ENCODE measurements around the gene BMPER. TPM values are rescaled to one million over a fixed set of nuclear protein-coding genes. Genes with fewer than 3 reads are reported as not detected.

BMPER gene
- total RNA-seq, 1 donor from 2014 or later: 0.56 TPM

GRCh38 chr7:34080513-34080912 is 175.2 kb downstream of the BMPER start:
- TF ChIP-seq, protein P1, sequence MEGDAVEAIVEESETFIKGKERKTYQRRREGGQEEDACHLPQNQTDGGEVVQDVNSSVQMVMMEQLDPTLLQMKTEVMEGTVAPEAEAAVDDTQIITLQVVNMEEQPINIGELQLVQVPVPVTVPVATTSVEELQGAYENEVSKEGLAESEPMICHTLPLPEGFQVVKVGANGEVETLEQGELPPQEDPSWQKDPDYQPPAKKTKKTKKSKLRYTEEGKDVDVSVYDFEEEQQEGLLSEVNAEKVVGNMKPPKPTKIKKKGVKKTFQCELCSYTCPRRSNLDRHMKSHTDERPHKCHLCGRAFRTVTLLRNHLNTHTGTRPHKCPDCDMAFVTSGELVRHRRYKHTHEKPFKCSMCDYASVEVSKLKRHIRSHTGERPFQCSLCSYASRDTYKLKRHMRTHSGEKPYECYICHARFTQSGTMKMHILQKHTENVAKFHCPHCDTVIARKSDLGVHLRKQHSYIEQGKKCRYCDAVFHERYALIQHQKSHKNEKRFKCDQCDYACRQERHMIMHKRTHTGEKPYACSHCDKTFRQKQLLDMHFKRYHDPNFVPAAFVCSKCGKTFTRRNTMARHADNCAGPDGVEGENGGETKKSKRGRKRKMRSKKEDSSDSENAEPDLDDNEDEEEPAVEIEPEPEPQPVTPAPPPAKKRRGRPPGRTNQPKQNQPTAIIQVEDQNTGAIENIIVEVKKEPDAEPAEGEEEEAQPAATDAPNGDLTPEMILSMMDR (IDR thresholded peaks at IDR 0.05): no peak
- no peaks in the 10 kb centered on the region for H3K9me3 Mint-ChIP-seq (ENCODE audit: unreplicated experiment)
- DNase-seq (ENCODE audit: extremely low spot score, unreplicated experiment): no peak
- no peak overlapping the region for H3K27ac Mint-ChIP-seq (ENCODE audit: unreplicated experiment)
- H3K36me3 Mint-ChIP-seq (ENCODE audit: unreplicated experiment): no peaks in the 10 kb centered on the region
- H3K4me3 Mint-ChIP-seq (ENCODE audit: unreplicated experiment): no peak overlapping the region
- peaks cover 4% of the 10 kb centered on the region for H3K4me1 Mint-ChIP-seq (ENCODE audit: unreplicated experiment)
- no peaks in the 10 kb centered on the region for H3K27me3 Mint-ChIP-seq (ENCODE audit: unreplicated experiment)

- no peak overlapping the region for H3K27ac Mint-ChIP-seq (ENCODE audit: unreplicated experiment)
- H3K4me3 Mint-ChIP-seq (ENCODE audit: unreplicated experiment): no peak overlapping the region
- no peaks in the 10 kb centered on the region for H3K36me3 Mint-ChIP-seq (ENCODE audit: unreplicated experiment)
- TF ChIP-seq, protein P1 (IDR thresholded peaks at IDR 0.05): no peak
- no peak for DNase-seq (ENCODE audit: extremely low spot score, unreplicated experiment)
- H3K9me3 Mint-ChIP-seq (ENCODE audit: unreplicated experiment): no peaks in the 10 kb centered on the region
- no peaks in the 10 kb centered on the region for H3K27me3 Mint-ChIP-seq (ENCODE audit: unreplicated experiment)
- H3K4me1 Mint-ChIP-seq (ENCODE audit: unreplicated experiment): peaks cover 4% of the 10 kb centered on the region
These were observed 176.6 kb downstream of the BMPER start for GRCh38 chr7:34081935-34082334.

GRCh38 chr7:34083440-34083839 is 178.1 kb downstream of the BMPER start:
- H3K27ac Mint-ChIP-seq (ENCODE audit: unreplicated experiment): no peak overlapping the region
- H3K4me3 Mint-ChIP-seq (ENCODE audit: unreplicated experiment): no peak overlapping the region
- H3K27me3 Mint-ChIP-seq (ENCODE audit: unreplicated experiment): no peaks in the 10 kb centered on the region
- H3K9me3 Mint-ChIP-seq (ENCODE audit: unreplicated experiment): no peaks in the 10 kb centered on the region
- DNase-seq (ENCODE audit: extremely low spot score, unreplicated experiment): no peak
- TF ChIP-seq, protein P1 (IDR thresholded peaks at IDR 0.05): no peak
- no peaks in the 10 kb centered on the region for H3K36me3 Mint-ChIP-seq (ENCODE audit: unreplicated experiment)
- H3K4me1 Mint-ChIP-seq (ENCODE audit: unreplicated experiment): peaks cover 4% of the 10 kb centered on the region

- Mint-ChIP-seq H3K4me3 (ENCODE audit: unreplicated experiment) (no peak overlapping the region), H3K9me3 (ENCODE audit: unreplicated experiment) (no peaks in the 10 kb centered on the region), H3K27ac (ENCODE audit: unreplicated experiment) (no peak overlapping the region), H3K36me3 (ENCODE audit: unreplicated experiment) (no peaks in the 10 kb centered on the region), H3K4me1 (ENCODE audit: unreplicated experiment) (peaks cover 4% of the 10 kb centered on the region), H3K27me3 (ENCODE audit: unreplicated experiment) (no peaks in the 10 kb centered on the region)
- TF ChIP-seq, protein P1 (IDR thresholded peaks at IDR 0.05): no peak
- no peak for DNase-seq (ENCODE audit: extremely low spot score, unreplicated experiment)
These were observed 179.3 kb downstream of the BMPER start for GRCh38 chr7:34084651-34085050.

DNA sequence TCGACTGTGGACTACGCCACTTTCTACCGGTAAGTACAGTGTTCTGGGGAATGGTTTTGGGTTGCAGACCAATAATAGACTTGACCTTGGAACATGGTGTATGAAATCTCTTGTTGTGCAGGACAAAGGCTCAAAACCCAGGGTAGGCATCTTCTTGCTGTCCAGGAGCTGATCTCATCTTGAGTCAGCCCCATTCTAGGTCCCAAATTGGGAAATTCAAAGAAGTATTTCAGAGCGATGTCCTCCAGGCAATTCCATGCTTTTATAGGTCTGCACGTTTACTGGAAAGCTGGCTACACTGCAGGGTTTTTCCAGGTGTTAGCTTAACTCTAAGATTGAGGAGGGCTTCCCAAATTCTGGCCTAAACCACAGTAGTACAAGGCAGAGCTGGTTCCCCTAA is 180.7 kb downstream of the BMPER start:
- no peak for DNase-seq (ENCODE audit: extremely low spot score, unreplicated experiment)
- Mint-ChIP-seq H3K9me3 (ENCODE audit: unreplicated experiment) (no peaks in the 10 kb centered on the region), H3K36me3 (ENCODE audit: unreplicated experiment) (no peaks in the 10 kb centered on the region), H3K27me3 (ENCODE audit: unreplicated experiment) (no peaks in the 10 kb centered on the region), H3K4me3 (ENCODE audit: unreplicated experiment) (no peak overlapping the region), H3K27ac (ENCODE audit: unreplicated experiment) (no peak overlapping the region), H3K4me1 (ENCODE audit: unreplicated experiment) (peaks cover 1% of the 10 kb centered on the region)
- TF ChIP-seq, protein P1 (IDR thresholded peaks at IDR 0.05): no peak
